ENCODE results near the gene VAMP8. TPM values are rescaled to one million over a fixed set of nuclear protein-coding genes. Genes with fewer than 3 reads are reported as not detected.
"Not testable (repeated sequence)": the region's sequence is repeated elsewhere in the genome, so short reads cannot be mapped to it uniquely, and the experiment has no call there.

Gene VAMP8
- total RNA-seq, 1 donor from 2014 or later: 16.9 TPM

DNA sequence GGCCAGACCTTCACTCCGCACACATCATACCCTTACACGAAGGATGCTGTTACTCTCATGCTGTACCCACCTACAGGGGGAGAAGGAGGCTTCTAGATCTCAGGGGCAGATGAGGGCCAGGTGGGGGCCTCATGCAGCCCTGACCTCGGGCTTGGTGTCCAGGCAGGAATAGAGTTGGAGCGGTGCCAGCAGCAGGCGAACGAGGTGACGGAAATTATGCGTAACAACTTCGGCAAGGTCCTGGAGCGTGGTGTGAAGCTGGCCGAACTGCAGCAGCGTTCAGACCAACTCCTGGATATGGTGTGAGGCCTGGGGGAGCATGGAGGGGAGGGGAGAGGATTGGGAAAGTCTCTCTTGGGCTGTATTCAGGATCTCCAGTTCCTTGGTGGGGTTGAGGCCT is 14.2 kb downstream of the VAMP8 start:
- no peak for DNase-seq
- no peak for ATAC-seq (ENCODE audit: poor library complexity)
- intact Hi-C loops (cut with DNase I): no loop called here

DNA sequence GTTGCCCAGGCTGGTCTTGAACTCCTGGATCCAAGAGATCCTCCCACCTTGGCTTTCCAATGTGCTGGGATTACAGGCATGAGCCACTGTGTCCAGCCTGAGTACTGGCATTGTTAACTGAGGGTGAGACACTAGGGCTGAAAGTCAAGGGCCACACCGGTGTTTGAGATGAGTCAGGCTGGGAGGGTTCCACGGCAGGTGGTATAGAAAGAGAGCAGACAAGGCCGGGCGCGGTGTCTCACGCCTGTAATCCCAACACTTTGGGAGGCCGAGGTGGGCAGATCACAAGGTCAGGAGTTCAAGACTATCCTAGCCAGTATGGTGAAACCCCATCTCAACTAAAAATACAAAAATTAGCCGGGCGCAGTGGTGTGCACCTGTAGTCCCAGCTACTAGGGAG is 14.9 kb downstream of the VAMP8 start:
- intact Hi-C loops (cut with DNase I); ATAC-seq (ENCODE audit: poor library complexity); DNase-seq: not testable (repeated sequence)

DNA sequence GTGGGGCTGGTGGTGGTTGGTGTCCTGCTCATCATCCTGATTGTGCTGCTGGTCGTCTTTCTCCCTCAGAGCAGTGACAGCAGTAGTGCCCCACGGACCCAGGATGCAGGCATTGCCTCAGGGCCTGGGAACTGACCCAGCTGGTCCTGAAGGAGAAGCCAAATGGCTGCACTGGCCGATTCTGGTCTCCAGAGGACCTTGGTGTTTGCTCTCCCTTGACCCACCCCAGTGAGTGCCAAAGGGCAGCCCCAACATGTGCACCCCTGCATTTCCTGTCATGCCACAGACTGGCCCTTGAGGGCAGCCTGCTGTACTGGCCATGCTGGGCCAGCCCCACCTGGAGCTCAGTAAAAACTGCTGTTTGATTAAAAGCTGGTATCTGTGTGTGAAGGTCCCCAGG is 15.6 kb downstream of the VAMP8 start:
- ATAC-seq (ENCODE audit: poor library complexity) (no peak), DNase-seq (no peak)
- intact Hi-C loops (cut with DNase I): no loop called here

DNA sequence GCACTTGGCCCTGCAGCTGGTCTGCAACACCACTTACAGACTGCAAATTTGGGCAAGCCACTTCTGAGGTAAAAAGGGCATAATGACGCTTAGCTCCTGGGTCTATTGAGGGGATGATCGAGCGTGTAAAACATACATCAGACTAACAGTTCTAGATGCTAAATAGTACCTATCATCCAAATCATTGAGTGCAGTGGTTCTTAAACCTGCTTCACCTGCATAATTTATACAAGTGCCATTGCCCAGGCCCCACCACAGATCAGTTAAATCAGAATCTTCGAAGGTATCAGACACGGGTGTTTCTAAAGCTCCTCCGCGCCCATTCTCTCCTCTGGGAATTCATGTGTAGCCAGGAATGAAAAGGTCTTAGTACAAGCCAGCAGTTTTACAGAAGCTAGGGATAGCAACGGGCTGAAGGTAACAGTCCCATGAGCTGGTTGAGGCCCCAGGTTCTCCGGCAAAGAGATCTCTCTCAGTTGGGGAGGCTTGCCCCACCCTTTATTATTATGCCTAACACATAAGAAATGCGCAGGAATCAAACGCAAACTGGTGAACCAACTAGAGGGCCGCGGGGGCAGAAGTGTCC is 17.4 kb downstream of the VAMP8 start:
- intact Hi-C loops (cut with DNase I): no loop called here
- no peak for ATAC-seq (ENCODE audit: poor library complexity)
- no peak for DNase-seq

- peak; percentile 96 for ATAC-seq (ENCODE audit: poor library complexity)
- DNase-seq: peak; percentile 95
- intact Hi-C loops (cut with DNase I): no loop called here
Measured at GRCh38 chr2:85595301-85596025, 18.1 kb downstream of the VAMP8 start, which contains the start of gene RNF181. Gene RNF181 (plus strand): TSS chr2:85595745. CDS start chr2:85595764, 19 bp downstream.

- intact Hi-C loops (cut with DNase I): no loop called here
- no peak for DNase-seq
- ATAC-seq (ENCODE audit: poor library complexity): no peak
Measured at GRCh38 chr2:85596026-85596333, 18.6 kb downstream of the VAMP8 start.

- no peak for DNase-seq
- ATAC-seq (ENCODE audit: poor library complexity): no peak
- intact Hi-C loops (cut with DNase I): no loop called here
Measured at GRCh38 chr2:85596486-85597143, 19.2 kb downstream of the VAMP8 start.

DNA sequence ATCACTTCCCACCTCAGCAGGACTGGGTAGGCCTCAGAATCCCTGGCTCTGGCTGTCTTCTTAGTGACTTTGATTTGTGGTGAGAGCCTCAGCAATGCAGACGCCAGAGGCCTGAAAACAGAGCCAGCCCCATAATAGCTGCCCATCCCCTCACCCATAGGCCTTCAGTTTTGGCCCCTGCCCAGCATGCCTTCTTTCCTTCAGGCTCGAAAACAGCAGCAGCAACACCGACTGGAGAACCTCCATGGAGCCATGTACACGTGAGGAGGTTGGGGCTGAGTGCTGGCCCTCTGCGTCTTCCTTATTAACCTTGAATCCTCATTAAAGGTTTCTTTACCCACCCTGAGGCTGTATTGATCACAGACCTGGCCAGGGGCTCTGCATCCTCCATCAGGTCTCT is 19.9 kb downstream of the VAMP8 start:
- ATAC-seq (ENCODE audit: poor library complexity): no peak
- intact Hi-C loops (cut with DNase I): no loop called here

GRCh38 chr2:85598594-85599340 is 21.4 kb downstream of the VAMP8 start:
- ATAC-seq (ENCODE audit: poor library complexity): no peak
- intact Hi-C loops (cut with DNase I): no loop called here
- DNase-seq: no peak

More for the DNA sequence above, 19.9 kb downstream of the VAMP8 start:
- no peak for DNase-seq

- ATAC-seq (ENCODE audit: poor library complexity): no peak
- DNase-seq: no peak
- intact Hi-C loops (cut with DNase I): no loop called here
Measured at GRCh38 chr2:85599468-85600234, 22.3 kb downstream of the VAMP8 start.

DNA sequence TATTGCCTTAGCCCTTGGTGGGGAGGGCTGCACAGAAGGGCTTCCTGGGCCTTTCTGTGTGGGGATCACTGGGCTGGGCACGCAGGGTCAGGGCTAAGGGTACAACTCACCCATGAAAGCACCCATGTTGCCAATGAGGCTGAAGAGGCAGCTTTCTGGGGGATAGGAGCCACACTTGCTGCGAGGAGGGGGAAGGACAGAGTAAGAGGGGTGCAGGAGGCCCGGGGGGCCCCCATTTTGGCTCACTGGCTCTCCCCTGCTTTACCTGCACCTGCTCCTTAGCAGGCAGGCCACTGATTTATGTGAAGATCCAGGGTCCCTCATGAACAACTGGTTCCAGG is 22.8 kb downstream of the VAMP8 start:
- intact Hi-C loops (cut with DNase I): no loop called here
- DNase-seq (no peak), ATAC-seq (ENCODE audit: poor library complexity) (no peak)

DNA sequence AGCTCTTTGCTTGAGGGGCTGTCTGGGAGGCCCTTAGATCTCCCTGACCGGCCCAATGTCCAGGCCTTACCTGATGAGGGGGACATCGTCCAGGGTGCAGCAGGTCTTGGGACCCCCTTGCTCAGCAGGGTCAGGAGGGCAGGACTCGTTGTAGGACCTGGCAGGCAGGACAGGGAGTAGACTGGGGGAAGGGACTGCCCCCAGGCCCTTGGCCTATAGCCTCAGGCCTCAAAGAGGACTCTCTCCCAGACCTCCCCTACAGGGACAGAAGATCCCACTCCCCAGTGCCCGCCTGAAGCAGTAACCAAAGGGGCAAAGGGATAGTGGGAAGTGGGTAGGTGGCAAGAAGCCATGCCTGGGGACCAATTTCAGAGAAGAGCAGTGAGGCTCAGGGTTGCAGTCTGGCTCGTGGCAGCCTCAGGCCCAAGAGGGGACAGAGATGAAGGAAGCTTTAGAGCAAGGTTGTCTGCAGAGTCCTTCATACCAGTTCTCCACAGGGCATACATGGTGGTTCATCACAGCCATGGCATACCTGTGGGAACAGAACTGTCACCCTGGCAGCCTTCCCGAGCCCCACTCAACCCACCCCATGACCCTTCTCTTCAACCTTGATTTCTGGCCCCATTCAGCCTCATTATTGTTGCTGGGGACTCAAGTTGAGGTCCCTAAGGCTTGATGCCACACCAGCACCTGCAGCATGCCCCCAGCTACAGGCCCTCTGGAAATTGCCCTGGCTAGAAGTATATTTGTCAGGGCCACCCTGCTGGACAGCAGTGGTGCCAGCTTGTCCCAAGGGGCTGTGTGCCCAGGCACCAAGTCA is 23.8 kb downstream of the VAMP8 start:
- ATAC-seq (ENCODE audit: poor library complexity) (no peak), DNase-seq (no peak)
- intact Hi-C loops (cut with DNase I): no loop called here

DNA sequence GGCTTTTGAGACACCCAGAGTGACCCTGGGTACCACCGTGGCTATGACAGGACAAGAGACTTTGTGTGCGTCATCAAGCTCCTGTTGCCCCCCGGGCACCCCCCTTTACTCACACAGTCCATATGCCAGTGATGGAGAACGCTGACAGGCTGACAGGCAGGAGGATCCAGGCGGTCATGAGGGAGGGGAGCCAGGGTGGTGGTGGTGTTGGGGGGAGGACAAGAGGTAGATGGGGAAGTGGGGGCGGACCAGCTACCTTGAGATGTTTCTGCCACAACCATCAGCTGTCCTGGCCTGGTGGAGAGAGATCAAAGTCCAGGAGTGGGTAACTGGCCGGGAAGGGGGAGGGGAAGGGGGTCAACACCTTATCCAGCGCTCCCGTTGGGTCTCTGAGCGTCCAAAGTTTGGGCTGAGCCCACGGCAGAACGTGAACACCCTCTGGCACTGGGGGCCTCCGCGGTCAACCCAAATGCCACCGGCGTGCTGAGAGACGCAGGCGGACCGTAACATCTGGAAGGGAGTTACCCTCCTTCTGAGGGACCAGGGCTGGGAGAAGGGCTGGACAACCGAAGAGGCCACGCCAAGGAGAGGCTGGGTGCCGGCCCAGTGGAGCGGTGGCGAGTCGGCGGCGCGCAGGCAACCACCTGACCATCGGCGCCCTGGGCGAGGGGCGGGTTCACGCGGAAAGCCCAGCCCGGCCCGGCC is 24.5 kb downstream of the VAMP8 start:
- peak; percentile 72 for ATAC-seq (ENCODE audit: poor library complexity)
- peak; percentile 85 for DNase-seq
- intact Hi-C loops (cut with DNase I): loop anchor here (2.0 kb wide), 1 partner anchor 41 kb away; the partner anchor contains the start of gene GGCX

GRCh38 chr2:85602476-85603234 is 25.3 kb downstream of the VAMP8 start, which contains the start of gene TMEM150A:
Gene TMEM150A (minus strand): TSS chr2:85602698. CDS start chr2:85601948, 750 bp downstream.
- DNase-seq: peak; percentile 97
- intact Hi-C loops (cut with DNase I): loop anchor here (2.0 kb wide), 1 partner anchor 42 kb away; the partner anchor contains the start of gene GGCX
- peak; percentile 95 for ATAC-seq (ENCODE audit: poor library complexity)

DNA sequence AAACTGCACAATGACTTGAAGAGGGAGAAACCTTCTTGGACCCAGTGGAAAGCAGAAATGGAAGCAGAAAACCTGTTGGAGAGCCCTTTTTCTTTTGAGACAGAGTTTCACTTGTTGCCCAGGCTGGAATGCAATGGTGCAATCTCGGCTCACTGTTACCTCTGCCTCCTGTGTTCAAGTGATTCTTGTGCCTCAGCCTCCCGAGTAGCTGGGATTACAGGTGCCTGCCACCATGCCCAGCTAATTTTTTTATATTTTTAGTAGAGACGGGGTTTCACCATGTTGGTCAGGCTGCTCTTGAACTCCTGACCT is 26.7 kb downstream of the VAMP8 start:
- intact Hi-C loops (cut with DNase I); DNase-seq; ATAC-seq (ENCODE audit: poor library complexity): not testable (repeated sequence)

GRCh38 chr2:85604568-85605339 is 27.4 kb downstream of the VAMP8 start:
- DNase-seq: no peak
- ATAC-seq (ENCODE audit: poor library complexity): no peak
- intact Hi-C loops (cut with DNase I): no loop called here

All from Right ventricle myocardium superior (tissue), 1 donor.